HG03432 (cell line): Measurements from ENCODE around the gene SMKR1.
"Not testable (repeated sequence)": the region's sequence is repeated elsewhere in the genome, so short reads cannot be mapped to it uniquely, and the experiment has no call there.

ENCODE experiments used
- ATAC-seq: cut with Tn5 transposase; IDR thresholded peaks from one replicate; pipeline ENCODE4 v1.9.1; 2021; ENCODE audit warnings: mild to moderate bottlenecking, moderate library complexity; ENCODE audit not compliant: unreplicated experiment

Gene SMKR1

DNA sequence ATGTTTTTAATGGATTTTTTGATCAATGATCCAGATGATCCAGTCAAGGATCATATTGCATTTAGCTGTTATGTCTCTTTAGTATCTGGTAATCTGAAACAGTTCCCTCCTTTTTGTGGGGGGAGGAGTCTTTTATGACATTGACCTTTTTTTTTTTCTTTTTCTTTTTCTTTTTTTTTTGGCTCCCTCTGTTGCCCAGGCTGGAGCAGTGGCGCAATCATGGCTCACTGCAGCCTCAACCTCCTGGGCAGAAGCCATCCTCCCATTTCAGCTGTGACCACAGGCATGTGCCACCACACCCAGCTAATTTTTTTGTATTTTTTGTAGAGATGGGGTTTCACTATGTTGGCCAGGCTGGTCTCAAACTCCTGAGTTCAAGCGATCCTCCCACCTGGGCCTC is 22.1 kb downstream of the SMKR1 start:
- not testable (repeated sequence) for ATAC-seq

DNA sequence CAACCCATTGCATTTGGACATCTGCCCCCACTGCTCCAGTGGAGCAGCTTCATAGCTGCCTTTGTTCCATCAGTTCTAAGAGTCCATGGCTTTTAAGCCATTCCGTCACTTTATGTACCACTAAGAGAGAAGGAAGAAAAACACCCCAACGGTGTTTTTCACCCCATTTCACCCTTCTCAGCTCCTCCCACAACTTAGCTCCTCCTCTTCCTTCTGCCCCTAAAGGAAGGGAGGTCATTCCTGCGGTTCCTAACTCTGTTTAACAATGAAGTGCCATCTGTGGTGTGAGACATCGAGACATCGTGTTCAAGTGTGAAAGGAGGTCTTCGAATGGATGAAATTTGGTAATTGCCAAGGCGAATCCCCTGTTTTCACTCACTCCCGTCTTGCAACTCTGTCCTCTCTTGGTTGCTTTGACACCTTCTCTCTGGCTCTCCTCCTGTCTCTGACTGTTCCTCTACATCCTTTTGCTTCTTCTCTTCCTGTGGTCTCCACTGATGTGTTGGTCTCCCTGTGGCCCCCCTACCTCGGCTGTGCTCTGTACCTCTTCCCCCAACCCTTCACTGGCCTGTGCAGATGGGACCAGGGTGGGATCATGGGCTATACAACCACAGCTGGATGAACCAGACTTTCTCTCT is 23.0 kb downstream of the SMKR1 start:
- ATAC-seq = no peak

DNA sequence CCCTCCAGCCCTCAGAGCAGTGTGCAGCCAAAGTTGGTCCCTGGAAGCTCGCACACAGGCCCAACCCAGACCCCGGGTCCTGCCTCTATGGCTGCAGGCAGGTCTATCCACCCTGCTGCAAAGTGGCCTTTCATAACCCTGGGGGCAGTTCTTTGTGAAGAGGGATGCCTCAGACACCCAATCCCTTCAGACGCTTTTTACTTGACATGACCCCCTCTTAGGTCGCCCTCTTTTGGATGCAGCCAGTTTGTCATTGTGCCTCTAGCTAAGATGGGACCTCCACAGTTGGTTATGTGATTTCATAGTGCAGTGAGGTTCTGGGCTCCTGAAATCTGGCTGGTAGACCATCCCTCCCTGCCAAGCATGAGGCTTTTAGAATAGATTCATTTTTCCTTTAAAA is 27.3 kb downstream of the SMKR1 start:
- no peak for ATAC-seq

DNA sequence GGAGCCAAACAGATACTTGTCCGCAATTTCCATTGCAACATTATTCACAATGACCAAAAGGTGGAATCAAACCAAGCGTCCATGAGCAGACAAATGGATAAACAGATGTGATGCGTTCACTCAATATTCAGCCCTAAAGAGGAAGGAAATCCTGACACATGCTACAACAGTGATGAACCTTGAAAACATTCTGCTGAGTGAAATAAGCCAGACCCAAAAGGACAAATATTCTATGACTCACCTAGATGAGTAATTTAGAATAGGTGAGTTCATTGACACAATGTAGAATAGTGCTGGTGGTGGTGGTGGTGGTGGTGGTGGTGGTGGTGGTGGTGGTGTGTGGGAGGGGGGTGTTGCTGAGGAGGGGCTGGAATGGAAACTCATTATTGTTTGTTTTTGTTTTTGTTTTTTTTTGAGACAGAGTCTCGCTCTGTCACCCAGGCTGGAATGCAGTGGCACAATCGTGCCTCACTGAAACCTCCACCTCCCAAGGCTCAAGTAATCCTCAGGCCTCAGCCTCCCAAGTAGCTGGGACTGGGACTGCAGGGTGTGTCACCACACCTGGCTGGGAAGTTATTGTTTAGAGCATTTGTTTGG is 28.6 kb downstream of the SMKR1 start:
- ATAC-seq = no peak

DNA sequence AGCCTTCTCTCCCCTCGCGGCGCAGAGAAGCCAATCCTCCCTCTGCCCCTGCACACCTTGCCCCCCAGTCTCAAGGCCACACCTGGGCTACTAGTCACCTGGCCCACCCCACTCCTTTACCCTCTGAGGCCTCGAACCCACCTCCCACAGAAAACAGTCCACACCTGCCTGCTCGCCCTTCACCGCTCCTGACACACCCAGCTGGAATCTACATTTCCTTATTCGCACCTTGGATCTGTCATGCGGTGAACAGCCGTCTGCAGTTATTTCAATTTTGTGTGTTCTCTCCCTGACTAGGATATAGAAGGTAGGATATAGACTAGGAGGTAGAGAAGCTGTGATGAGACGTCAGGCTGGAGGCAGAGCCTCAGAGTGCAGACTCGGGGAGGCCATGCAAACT is 29.4 kb downstream of the SMKR1 start:
- ATAC-seq = no peak

DNA sequence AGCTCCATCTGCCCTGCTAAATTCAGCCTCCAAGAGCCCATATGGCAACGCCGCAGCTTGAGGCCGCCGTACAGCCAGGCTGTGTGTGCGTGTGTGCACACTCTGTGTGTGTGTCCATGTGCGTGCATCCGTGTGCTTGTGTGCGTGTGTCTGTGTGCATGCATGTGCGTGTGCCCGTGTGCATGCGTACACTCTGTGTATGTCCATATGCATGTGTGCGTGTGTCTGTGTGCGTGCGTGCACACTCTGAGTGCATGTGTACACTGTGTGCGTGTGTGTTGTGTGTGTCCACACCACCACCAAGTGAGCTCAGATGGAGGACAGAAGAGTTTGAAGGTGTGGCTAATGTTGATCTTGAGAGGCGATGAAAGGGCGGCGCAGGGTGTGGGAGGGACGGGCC is 30.0 kb downstream of the SMKR1 start:
- no peak for ATAC-seq

DNA sequence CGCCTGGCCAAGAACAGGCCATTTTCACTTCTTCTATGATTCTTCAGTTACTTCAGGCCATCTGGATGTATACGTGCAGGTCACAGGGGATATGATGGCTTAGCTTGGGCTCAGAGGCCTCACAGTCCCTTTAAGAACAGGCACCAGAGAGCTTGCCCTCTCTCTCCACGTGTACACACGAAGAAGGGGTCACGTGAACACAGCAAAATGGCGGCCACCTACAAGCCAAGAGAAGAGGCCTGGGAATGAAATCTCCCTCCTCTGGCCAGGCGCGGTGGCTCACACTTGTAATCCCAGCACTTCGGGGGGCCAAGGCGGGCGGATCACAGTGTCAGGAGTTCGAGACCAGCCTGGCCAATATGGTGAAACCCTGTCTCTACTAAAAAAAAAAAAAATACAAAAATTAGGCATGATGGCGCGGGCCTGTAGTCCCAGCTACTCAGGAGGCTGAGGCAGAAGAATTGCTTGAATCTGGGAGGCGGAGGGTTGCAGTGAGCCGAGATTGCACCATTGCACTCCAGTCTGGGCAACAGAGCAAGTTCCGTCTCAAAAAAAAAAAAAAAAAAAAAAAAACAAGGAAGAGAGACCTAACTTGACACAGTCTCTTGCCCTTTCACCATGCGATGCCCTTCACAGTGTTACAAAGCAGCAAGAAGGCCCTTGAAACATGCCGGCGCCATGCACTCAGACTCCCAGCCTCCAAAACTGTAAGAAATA is 32.4 kb downstream of the SMKR1 start:
- ATAC-seq = not testable (repeated sequence)

DNA sequence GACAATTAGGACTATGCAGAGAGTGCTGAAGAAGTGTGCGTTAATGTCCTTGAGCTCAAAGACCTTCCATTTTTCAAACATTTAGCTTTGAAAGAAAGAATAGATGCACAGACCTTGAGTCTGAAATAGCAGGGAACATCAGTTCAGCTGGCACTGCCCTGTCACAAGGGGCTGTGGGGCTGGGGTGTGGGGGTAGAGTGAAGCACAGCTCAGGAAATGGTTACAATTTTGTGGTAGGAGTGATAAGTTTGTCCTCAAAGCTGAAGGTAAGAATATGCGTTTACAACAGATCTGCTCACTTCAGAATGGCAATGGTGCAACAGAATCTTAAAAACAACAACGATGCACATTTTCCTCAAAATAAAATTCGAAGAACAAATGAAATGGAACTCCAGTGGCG is 33.6 kb downstream of the SMKR1 start:
- ATAC-seq = no peak

DNA sequence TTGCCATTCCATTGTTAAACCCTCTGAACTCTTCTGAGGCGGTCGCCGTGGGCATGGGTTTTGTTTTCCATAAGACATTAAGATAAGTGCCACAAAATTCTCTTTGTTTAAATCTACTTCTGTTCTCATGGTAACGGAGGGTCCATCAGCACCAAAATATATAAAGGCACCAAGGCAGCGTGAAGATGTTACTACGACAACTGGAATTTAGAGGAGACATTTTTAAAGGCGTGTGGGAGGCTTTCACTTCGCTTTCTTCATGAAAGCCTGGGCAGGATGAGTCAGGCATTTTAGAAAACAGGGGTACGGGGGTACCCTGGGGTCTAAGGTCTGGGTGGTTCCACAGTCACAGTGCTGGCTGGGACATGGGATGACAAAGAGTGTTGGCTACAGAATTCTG is 34.0 kb downstream of the SMKR1 start:
- ATAC-seq = no peak

DNA sequence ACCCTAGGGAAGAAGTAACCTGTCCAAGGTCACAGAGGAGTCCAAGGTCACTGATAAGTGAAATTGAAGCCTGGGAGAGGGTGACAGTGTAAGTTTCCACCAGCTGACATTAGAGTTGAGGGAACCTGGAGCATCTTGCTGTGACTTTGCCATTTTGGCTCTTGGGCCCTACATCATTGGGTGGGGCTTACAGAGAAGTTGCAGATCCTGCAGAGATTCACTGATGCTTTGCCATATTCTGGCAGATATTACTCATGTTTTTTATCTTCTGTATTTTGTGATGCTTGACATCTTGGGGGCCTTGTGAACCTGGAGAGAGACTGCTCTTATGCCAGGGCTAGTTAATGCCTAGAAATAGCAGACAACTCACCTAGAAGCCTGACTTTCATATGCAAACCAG is 36.5 kb downstream of the SMKR1 start:
- no peak for ATAC-seq

DNA sequence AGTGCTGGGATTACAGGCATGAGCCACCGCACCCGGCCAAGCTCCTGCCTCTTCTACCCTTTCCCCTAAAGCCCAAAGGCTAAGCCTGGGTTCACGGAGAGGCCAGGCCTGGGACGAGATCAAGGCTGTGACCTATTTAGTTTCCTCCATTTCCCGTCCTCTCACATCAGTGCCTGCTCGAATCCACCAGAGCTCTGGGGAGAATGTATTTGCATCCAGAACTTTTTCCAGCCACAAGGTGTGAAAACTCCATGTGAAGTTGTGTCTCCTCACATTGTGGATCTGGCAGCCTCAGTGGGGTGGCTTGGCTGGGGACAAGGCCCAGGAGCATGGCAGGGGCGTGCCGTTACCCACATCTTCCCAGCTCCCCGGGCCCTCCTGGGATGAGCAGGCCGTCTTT is 38.0 kb downstream of the SMKR1 start:
- ATAC-seq = no peak

DNA sequence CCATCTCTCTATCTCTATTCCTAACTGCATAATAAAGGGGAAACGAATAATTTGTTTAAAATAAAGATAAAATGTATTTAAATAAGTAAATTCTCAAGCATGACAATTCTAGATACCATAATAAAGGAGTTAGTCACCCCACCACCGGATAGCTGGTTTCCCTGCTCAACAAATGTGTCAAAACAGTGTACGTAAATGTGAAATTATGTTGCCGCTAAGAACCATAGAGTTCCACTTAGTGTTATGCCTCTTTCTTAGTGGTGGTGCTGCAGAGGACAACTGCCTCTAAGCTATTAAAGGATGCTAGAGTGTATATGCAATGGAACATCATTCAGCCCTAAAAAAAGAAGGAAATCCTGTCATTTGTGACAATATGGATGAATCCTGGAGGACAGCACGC is 42.4 kb downstream of the SMKR1 start:
- no peak for ATAC-seq

DNA sequence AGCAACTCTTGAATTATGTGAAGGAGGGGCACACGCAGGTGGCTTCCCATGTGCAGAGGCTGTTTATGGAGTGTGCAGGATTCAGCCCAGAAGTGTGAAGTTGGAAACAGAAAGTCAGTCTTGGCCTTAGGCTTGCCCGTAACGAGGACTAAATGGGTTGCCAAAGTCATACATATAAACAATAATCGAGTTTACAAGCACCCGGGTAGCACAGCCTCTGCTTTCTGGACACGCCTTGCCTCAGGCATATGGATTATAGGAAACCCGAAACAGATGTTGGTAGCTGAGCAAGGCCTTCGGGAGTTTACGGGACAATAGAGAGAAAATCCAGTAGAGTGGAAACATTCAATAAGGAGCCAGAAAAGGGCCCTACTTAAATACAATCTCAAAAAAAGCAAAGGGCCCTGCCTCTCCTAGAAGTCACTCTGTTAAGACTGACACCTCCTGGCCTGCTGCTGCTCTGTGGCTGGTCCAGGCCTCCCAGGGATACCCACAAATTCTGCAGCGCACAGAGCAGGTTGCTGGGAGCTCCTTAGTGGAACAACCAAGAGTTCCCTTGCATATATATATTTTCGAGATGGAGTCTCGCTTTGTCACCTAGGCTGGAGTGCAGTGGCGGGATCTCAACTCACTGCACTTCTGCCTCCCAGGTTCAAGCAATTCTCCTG is 48.5 kb downstream of the SMKR1 start:
- no peak for ATAC-seq

DNA sequence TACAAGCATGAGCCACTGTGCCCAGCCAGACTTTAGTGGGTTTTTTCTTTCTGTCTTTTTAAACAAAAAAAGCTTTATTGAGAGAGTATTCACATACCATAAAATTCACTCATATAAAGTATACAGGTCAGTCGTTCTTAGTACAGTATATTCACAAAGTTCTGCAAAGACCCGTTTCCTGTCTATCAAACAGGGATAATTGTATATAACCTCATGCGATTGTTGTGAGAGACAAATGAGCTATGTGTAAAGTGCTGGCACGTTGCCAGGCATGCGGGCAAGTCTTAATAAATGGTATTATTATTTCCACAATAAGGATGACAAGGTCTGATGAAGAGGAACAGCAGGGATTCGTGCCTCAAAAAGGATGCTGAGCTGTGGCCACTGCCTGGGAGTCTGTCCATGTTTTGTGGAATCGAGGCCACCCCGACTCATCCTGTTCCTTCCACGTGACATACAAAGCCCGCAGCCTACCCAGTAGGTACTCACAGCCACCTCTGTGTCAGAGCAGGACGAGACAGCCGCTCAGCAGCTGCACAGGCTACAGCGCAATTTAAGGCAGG is 51.6 kb downstream of the SMKR1 start:
- no peak for ATAC-seq

DNA sequence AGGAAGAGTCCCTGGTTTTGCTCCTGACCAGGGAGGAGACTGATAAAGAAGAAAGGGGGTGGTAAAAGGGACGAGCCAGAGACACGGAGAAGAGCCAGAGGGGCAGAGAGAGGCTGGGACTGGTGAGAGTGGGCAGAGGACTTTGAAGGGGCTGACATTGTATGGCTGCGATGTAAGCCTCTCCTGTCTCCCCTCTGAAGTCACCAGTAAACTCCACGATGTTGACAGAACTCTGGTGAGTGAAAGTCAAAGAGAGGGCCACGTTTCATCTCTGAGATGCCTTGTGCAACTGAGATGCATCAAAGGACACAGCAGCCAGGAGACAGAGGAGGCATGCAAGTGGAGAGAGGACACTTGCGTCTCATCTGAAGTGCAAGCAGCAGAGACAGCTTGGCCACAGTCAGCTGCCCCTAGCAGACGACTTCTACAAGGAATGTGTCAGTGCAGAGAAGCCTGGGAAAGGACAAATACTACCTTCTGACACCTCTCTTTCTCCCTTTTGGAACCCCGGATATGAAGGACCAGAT is 54.3 kb downstream of the SMKR1 start:
- no peak for ATAC-seq

DNA sequence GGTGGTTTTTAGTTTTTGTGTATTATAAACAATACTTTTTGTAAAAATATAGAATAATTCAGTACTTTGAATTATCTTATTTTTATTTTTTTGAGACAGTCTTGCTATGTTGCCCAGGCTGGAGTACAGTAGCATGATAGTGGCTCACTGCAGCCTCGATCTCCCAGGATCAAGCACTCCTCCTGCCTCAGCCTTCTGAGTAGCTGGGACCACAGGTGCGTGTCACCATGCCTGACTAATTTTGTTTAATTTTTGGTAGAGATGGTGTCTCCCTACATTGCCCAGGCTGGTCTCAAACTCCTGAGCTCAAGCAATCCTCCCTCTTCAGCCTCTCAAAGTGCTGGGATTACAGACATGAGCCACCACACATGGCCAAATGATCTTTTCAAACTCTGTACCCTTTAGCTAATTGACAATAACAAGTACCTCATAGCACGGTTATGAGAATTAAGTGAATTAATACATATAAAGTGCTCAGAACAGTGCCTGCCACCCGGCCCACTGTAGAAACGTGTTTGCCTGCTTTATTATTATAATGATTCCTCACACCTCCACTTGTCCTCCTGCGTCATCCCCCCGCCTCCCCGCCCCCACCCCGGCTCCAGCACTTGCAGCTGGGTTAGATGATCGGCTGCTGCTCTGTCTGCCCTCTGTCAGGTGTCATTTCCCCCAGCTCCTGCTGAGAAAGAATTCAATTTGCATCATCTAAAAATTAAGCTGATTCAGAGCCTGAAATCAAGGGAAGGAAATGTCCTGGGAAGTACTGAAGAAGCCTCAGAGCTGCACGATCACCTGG is 55.6 kb downstream of the SMKR1 start:
- no peak for ATAC-seq

DNA sequence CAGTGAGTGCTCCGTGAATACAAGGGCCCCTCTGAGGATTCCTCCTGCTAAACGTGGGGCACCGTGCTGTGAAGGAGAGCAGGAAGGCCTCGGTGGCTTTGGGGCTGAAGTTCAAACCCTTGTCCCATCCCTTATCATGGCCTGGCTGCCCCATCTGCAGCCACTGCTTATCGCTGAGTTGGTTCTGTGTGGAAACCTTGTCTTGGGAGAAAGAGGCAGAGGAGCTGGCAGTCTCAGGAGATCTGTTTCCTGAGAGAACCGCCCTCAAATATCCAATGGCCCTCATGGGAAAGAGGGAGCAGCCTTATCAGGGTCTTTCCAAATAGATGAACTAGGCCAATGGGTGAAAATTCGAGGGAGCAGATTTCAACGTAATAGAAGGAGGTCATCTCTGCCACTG is 57.2 kb downstream of the SMKR1 start:
- ATAC-seq = no peak

DNA sequence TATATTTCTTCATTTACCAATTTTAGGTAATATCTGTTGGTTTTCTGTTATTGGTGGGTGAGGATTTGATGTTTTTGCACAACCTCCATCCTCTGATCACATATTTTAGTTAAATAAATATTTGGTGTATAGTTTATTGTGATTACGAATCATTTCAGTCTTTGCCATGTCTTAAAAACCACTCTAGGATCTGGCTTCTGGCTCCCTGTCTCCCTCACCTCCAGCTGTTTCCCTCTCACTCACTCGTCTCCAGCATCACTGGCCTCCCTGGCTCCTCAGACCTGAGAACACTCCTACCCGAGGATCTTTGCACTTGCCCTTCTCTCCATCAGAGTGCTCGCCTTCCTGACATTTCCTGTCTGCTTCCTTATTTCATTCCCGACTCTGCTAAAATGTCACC is 58.5 kb downstream of the SMKR1 start:
- ATAC-seq = no peak

DNA sequence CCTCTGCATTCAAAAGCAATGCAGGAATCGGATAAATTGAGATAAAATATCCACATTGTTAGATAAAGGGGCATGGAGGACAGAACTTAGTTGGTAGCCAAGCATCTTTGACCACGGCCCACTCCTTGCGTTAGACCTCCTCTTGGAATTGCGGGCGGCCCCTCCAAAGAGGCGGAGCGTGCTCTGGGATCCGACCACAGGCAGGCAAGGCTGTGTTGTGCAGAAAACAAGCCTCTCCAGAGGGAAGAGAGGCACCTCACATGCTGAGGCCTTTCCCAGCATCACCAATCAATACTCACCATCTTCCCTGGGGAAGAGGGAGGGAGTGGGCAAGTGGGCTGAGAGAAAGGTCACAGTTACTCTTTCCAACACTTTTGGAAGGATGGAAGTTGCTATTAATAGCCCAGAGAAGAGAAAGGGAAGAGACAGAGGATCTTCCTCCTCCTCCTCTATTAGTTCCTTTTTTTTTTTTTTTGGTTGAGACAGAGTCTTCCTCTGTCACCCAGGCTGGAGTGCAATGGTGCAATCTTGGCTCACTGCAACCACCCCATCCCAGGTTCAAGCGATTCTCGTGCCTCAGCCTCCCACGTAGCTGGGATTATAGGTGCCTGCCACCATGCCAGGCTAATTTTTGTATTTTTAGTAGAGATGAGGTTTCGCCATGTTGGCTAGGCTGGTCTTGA is 59.5 kb downstream of the SMKR1 start:
- ATAC-seq = no peak
